K562 (cell line): Measurements from ENCODE around the gene NDOR1. TPM values are rescaled to one million over a fixed set of nuclear protein-coding genes. Genes with fewer than 3 reads are reported as not detected.
A peak's percentile ranks its signal among the peaks of the same experiment; 100 is the strongest.

Source experiments
- E2F8 ChIP-seq: fragments of 450-650 bp; IDR thresholded peaks from 2 replicates; pipeline ENCODE4 v1.7.1; 2018; ENCODE audit warnings: mild to moderate bottlenecking, low read depth; ENCODE audit not compliant: partially characterized antibody
- GABPB1 ChIP-seq: sonication (generic); formaldehyde crosslinking; IDR thresholded peaks from 2 replicates; pipeline ENCODE4 v1.8.0; 2022; ENCODE audit warnings: mild to moderate bottlenecking, missing genetic modification reagents
- GATAD2A ChIP-seq: fragments of 450-650 bp; IDR thresholded peaks from 2 replicates; pipeline ENCODE4 v1.6.1; 2017
- GTF2A2 ChIP-seq: IDR thresholded peaks from 2 replicates; pipeline ENCODE4 v1.6.1; 2016; ENCODE audit warnings: mild to moderate bottlenecking, missing genetic modification characterization, missing compliant biosample characterization
- SIN3A ChIP-seq, 2 experiments: fragments of 150-350 bp in 1 of 2; IDR thresholded peaks; 2 replicates each; pipeline ENCODE4 v1.6.1; 2011 to 2016; ENCODE audit warnings: borderline replicate concordance in 2 of 2, low read depth in 2 of 2, low read length in 2 of 2, mild to moderate bottlenecking in 2 of 2, moderate library complexity in 2 of 2; ENCODE audit not compliant: control insufficient read depth in 1 of 2
- polyA plus RNA-seq, 8 experiments: library from polyadenylated mRNA; depleted of rRNA in 4 of 8; stranded (reverse) in 5 of 8; unstranded in 3 of 8; fragments of >200 nt; fragmentation: Nextera tagmentation in 2 of 8; fragmentation: Illumina TruSeq in 1 of 8; extraction: Ambion mirVana in 2 of 8; extraction: Trizol in 1 of 8; gene quantifications; 2 replicates each; pipeline versions ENCODE4 v1.2.1 to v1.2.3, GENCODE V29; 2011 to 2014; ENCODE audit warnings: inconsistent platforms in 1 of 8, missing spikeins in 1 of 8
- total RNA-seq, 7 experiments: library from RNA; depleted of rRNA in 6 of 7; stranded (reverse); fragments of >200 nt in 6 of 7; fragmentation: Illumina TruSeq in 2 of 7; extraction: Trizol in 2 of 7; gene quantifications; 2 replicates each; pipeline versions ENCODE4 v1.2.1 to v1.2.3, GENCODE V29; 2011 to 2021; ENCODE audit warnings: low replicate concordance in 1 of 7

The NDOR1 gene
- total and polyA plus RNA-seq, 9 of the 15 experiments (the other 6 are each of a cell fraction or from before 2014, with no cell fraction given): 0.06 to 36.9 (median 6.9) TPM

GRCh38 chr9:137241490-137242268 lies 36.2 kb downstream of the NDOR1 start (continued):
- TF ChIP-seq E2F8: no peak
- TF ChIP-seq GTF2A2 (tag): peak; percentile 80
- TF ChIP-seq SIN3A (IDR thresholded peaks at IDR 0.05; ENCODE audit: borderline replicate concordance in 2 of 2, control insufficient read depth in 1 of 2, low read depth in 2 of 2, low read length in 2 of 2): peak; percentile 43 to 75; a peak in 2 of 4 replicates
- TF ChIP-seq GATAD2A: 0 out of 2 replicates have a peak, but pooled peaks have one; percentile 50
- TF ChIP-seq GABPB1 (CRISPR knock-in tag): no peak
